ENCODE data around the gene BCAS3. TPM values are rescaled to one million over a fixed set of nuclear protein-coding genes. Genes with fewer than 3 reads are reported as not detected.

The BCAS3 gene
- total and polyA plus RNA-seq, 4 donors: 5.8 to 24.6 (median 10.1) TPM

- TF ChIP-seq YY1 (IDR thresholded peaks at IDR 0.05) (no peak), NR2F2 (IDR thresholded peaks at IDR 0.05) (no peak), RXRA (IDR thresholded peaks at IDR 0.05) (no peak), JUND (IDR thresholded peaks at IDR 0.05) (no peak), HNF4G (IDR thresholded peaks at IDR 0.05) (no peak), HNF4A (conservative IDR thresholded peaks at IDR 0.05) (no peak), FOXA1 (IDR thresholded peaks at IDR 0.05) (no peak), RAD21 (IDR thresholded peaks at IDR 0.05) (no peak), EGR1 (IDR thresholded peaks at IDR 0.05; ENCODE audit: low read depth in 2 of 2) (no peak), SP1 (IDR thresholded peaks at IDR 0.05) (no peak), TAF1 (conservative IDR thresholded peaks at IDR 0.05) (no peak), FOXA2 (IDR thresholded peaks at IDR 0.05) (no peak), GABPA (IDR thresholded peaks at IDR 0.05 in 1 of 2, conservative IDR thresholded peaks at IDR 0.05 in 1 of 2) (no peak)
- TF ChIP-seq, protein P1, sequence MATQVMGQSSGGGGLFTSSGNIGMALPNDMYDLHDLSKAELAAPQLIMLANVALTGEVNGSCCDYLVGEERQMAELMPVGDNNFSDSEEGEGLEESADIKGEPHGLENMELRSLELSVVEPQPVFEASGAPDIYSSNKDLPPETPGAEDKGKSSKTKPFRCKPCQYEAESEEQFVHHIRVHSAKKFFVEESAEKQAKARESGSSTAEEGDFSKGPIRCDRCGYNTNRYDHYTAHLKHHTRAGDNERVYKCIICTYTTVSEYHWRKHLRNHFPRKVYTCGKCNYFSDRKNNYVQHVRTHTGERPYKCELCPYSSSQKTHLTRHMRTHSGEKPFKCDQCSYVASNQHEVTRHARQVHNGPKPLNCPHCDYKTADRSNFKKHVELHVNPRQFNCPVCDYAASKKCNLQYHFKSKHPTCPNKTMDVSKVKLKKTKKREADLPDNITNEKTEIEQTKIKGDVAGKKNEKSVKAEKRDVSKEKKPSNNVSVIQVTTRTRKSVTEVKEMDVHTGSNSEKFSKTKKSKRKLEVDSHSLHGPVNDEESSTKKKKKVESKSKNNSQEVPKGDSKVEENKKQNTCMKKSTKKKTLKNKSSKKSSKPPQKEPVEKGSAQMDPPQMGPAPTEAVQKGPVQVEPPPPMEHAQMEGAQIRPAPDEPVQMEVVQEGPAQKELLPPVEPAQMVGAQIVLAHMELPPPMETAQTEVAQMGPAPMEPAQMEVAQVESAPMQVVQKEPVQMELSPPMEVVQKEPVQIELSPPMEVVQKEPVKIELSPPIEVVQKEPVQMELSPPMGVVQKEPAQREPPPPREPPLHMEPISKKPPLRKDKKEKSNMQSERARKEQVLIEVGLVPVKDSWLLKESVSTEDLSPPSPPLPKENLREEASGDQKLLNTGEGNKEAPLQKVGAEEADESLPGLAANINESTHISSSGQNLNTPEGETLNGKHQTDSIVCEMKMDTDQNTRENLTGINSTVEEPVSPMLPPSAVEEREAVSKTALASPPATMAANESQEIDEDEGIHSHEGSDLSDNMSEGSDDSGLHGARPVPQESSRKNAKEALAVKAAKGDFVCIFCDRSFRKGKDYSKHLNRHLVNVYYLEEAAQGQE (IDR thresholded peaks at IDR 0.05): no peak
- TF ChIP-seq, protein P2, sequence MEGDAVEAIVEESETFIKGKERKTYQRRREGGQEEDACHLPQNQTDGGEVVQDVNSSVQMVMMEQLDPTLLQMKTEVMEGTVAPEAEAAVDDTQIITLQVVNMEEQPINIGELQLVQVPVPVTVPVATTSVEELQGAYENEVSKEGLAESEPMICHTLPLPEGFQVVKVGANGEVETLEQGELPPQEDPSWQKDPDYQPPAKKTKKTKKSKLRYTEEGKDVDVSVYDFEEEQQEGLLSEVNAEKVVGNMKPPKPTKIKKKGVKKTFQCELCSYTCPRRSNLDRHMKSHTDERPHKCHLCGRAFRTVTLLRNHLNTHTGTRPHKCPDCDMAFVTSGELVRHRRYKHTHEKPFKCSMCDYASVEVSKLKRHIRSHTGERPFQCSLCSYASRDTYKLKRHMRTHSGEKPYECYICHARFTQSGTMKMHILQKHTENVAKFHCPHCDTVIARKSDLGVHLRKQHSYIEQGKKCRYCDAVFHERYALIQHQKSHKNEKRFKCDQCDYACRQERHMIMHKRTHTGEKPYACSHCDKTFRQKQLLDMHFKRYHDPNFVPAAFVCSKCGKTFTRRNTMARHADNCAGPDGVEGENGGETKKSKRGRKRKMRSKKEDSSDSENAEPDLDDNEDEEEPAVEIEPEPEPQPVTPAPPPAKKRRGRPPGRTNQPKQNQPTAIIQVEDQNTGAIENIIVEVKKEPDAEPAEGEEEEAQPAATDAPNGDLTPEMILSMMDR (IDR thresholded peaks at IDR 0.05; ENCODE audit: low read depth, low read length, missing input control): no peak
- TF ChIP-seq, protein P3, sequence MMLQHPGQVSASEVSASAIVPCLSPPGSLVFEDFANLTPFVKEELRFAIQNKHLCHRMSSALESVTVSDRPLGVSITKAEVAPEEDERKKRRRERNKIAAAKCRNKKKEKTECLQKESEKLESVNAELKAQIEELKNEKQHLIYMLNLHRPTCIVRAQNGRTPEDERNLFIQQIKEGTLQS (IDR thresholded peaks at IDR 0.05): no peak
- TF ChIP-seq, protein P4, sequence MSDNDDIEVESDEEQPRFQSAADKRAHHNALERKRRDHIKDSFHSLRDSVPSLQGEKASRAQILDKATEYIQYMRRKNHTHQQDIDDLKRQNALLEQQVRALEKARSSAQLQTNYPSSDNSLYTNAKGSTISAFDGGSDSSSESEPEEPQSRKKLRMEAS (IDR thresholded peaks at IDR 0.05): no peak
- TF ChIP-seq, protein P5, sequence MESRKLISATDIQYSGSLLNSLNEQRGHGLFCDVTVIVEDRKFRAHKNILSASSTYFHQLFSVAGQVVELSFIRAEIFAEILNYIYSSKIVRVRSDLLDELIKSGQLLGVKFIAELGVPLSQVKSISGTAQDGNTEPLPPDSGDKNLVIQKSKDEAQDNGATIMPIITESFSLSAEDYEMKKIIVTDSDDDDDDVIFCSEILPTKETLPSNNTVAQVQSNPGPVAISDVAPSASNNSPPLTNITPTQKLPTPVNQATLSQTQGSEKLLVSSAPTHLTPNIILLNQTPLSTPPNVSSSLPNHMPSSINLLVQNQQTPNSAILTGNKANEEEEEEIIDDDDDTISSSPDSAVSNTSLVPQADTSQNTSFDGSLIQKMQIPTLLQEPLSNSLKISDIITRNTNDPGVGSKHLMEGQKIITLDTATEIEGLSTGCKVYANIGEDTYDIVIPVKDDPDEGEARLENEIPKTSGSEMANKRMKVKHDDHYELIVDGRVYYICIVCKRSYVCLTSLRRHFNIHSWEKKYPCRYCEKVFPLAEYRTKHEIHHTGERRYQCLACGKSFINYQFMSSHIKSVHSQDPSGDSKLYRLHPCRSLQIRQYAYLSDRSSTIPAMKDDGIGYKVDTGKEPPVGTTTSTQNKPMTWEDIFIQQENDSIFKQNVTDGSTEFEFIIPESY (IDR thresholded peaks at IDR 0.05): no peak
- DNase-seq (ENCODE audit: low spot score): no peak
- 82% methylated on average over 4 of the region's 4 CpGs for WGBS
- Histone ChIP-seq H3K27me3 (ENCODE audit: control insufficient read depth in 4 of 4, insufficient read depth in 4 of 4, low read length in 3 of 4) (no peaks in the 10 kb centered on the region), H3K4me3 (ENCODE audit: low read depth in 1 of 3, low read length in 3 of 3) (no peak overlapping the region), H3K36me3 (ENCODE audit: control insufficient read depth in 4 of 4, insufficient read depth in 3 of 4, low read depth in 1 of 4, low read length in 3 of 4) (no peaks in the 10 kb centered on the region), H3K9ac (ENCODE audit: low read depth in 1 of 2, low read length in 2 of 2) (no peak overlapping the region), H3K9me3 (ENCODE audit: control insufficient read depth in 4 of 4, low read length in 3 of 4) (no peaks in the 10 kb centered on the region), H3K27ac (ENCODE audit: low read depth in 1 of 2, low read length in 2 of 2) (no peak overlapping the region), H3K4me1 (ENCODE audit: control insufficient read depth in 4 of 4, insufficient read depth in 4 of 4, low read length in 3 of 4) (peaks cover 0 to 12% (median 3%) of the 10 kb centered on the region in 4 donors)
Measured at GRCh38 chr17:61230972-61231820, 553.5 kb downstream of the BCAS3 start.
